Measurements from ENCODE around the gene OR10G3. TPM values are rescaled to one million over a fixed set of nuclear protein-coding genes. Genes with fewer than 3 reads are reported as not detected.
A peak's percentile ranks its signal among the peaks of the same experiment; 100 is the strongest.

Gene OR10G3
- total and polyA plus RNA-seq, 2 of the 13 experiments (the other 11 are each of a cell fraction or from before 2014, with no cell fraction given) = not detected

DNA sequence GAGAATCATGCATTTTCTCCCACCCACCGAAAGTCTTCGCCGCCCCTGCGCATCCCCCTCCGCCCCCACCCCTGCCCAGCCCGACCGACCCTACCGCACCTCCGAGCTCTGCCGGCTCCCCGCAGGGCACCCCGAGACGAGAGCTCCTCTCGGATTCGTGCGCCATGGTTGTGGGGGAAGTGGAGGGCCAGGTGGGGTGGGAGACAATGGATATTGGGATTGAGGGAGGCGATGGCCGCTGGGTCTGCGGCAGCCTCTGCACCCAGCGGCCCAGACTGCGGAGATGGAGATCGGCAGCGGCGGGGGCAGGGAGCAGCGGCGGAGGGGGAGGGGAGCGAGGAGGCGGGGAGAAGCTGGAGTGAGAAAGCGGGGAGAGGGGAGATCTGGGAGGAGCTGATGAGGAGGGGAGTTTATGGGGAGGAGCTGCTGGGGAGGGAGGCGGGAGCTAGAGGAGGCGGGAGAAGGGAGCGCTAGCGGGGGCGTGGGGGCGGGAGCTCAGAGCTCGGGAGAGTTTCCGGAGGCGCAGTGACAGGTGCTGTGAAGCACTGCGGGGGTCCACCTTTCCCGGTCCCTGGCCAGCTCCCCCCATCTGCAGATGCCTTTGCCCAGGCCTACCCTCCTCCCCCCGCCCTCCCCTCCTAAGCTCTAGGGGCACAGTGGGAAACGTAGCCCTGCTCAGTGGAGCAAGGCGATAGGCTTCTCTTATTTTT is 53.8 kb downstream of the OR10G3 start, which contains the start of gene SALL2 (continued):
- TF ChIP-seq FOXA3 (CRISPR knock-in tag; IDR thresholded peaks at IDR 0.05) = no peak
- no peak for TF ChIP-seq CENPT (CRISPR knock-in tag; IDR thresholded peaks at IDR 0.05; ENCODE audit: low read depth)
- TF ChIP-seq PTBP1 (IDR thresholded peaks at IDR 0.05; ENCODE audit: low read depth, low read length, poor library complexity, severe bottlenecking) = no peak
- TF ChIP-seq NAIF1 (CRISPR knock-in tag; IDR thresholded peaks at IDR 0.05; ENCODE audit: borderline replicate concordance) = no peak
- no peak for TF ChIP-seq ZNF10 (CRISPR knock-in tag; IDR thresholded peaks at IDR 0.05; ENCODE audit: borderline replicate concordance, low read depth)
- TF ChIP-seq EEA1 (CRISPR knock-in tag; IDR thresholded peaks at IDR 0.05; ENCODE audit: borderline replicate concordance) = no peak
- TF ChIP-seq, protein P1, sequence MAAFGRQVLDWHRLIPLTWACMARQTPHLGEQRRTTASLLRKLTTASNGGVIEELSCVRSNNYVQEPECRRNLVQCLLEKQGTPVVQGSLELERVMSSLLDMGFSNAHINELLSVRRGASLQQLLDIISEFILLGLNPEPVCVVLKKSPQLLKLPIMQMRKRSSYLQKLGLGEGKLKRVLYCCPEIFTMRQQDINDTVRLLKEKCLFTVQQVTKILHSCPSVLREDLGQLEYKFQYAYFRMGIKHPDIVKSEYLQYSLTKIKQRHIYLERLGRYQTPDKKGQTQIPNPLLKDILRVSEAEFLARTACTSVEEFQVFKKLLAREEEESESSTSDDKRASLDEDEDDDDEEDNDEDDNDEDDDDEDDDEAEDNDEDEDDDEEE (CRISPR knock-in tag; IDR thresholded peaks at IDR 0.05) = no peak
- no peak; the same call in 1 of the 2 replicates for TF ChIP-seq KDM6A (CRISPR knock-in tag; IDR thresholded peaks at IDR 0.05; ENCODE audit: low read depth)
- no peak for TF ChIP-seq SAFB2 (CRISPR knock-in tag; IDR thresholded peaks at IDR 0.05; ENCODE audit: borderline replicate concordance, low read depth)
- no peak for TF ChIP-seq HNF4A (CRISPR knock-in tag; IDR thresholded peaks at IDR 0.05)
- TF ChIP-seq, protein P2, sequence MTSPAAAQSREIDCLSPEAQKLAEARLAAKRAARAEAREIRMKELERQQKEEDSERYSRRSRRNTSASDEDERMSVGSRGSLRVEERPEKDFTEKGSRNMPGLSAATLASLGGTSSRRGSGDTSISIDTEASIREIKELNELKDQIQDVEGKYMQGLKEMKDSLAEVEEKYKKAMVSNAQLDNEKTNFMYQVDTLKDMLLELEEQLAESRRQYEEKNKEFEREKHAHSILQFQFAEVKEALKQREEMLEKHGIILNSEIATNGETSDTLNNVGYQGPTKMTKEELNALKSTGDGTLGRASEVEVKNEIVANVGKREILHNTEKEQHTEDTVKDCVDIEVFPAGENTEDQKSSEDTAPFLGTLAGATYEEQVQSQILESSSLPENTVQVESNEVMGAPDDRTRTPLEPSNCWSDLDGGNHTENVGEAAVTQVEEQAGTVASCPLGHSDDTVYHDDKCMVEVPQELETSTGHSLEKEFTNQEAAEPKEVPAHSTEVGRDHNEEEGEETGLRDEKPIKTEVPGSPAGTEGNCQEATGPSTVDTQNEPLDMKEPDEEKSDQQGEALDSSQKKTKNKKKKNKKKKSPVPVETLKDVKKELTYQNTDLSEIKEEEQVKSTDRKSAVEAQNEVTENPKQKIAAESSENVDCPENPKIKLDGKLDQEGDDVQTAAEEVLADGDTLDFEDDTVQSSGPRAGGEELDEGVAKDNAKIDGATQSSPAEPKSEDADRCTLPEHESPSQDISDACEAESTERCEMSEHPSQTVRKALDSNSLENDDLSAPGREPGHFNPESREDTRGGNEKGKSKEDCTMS (CRISPR knock-in tag; conservative IDR thresholded peaks at IDR 0.05) = no peak
- TF ChIP-seq NBN (conservative IDR thresholded peaks at IDR 0.05) = no peak
- no peak for TF ChIP-seq ZNF546 (CRISPR knock-in tag; conservative IDR thresholded peaks at IDR 0.05)
- TF ChIP-seq ZXDC (CRISPR knock-in tag; IDR thresholded peaks at IDR 0.05) = no peak
- no peak for TF ChIP-seq ZNF496 (CRISPR knock-in tag; IDR thresholded peaks at IDR 0.05; ENCODE audit: insufficient replicate concordance)
- no peak for TF ChIP-seq U2AF1 (optimal IDR thresholded peaks at IDR 0.05; ENCODE audit: low read depth, low read length)
- TF ChIP-seq ZNF44 (CRISPR knock-in tag; IDR thresholded peaks at IDR 0.05) = no peak
- no peak for TF ChIP-seq AKAP8 (CRISPR knock-in tag; IDR thresholded peaks at IDR 0.05)
- TF ChIP-seq ZFP36 (IDR thresholded peaks at IDR 0.05; ENCODE audit: borderline replicate concordance, low read depth, low read length, partially characterized antibody) = no peak
- no peak for TF ChIP-seq RNF219 (CRISPR knock-in tag; IDR thresholded peaks at IDR 0.05)
- TF ChIP-seq ZNF703 (CRISPR knock-in tag; IDR thresholded peaks at IDR 0.05; ENCODE audit: borderline replicate concordance) = no peak
- 0 out of 2 replicates have a peak, but pooled peaks have one; percentile 41 for TF ChIP-seq ZNF563 (CRISPR knock-in tag; IDR thresholded peaks at IDR 0.05)

Measured in HepG2 (cell line).